A549 (cell line): ENCODE data around the gene FAM237A. TPM values are rescaled to one million over a fixed set of nuclear protein-coding genes. Genes with fewer than 3 reads are reported as not detected.

Experiments
- ATAC-seq, 2 experiments: fragments of 200-7000 bp in 1 of 2; fragments of >200 bp in 1 of 2; cut with Nextera tagmentation in 1 of 2; cut with Tn5 transposase in 1 of 2; 3 replicates each; pipeline versions ENCODE4 v1.8.0 to v1.9.1; 2018 to 2020; ENCODE audit warnings: mild to moderate bottlenecking in 1 of 2, moderate library complexity in 1 of 2
- CTCF ChIA-PET: fragments of 300-600 bp; sonication (Branson Sonifier 250); formaldehyde crosslinking; extraction: SDS; loops from one replicate; lab custom pipeline; 2021; ENCODE audit warnings: antibody characterized with exemption, inconsistent platforms; lab: Yijun Ruan, JAX
- POLR2A ChIA-PET: fragments of 350-600 bp; formaldehyde crosslinking; extraction: SDS; loops from one replicate; lab custom pipeline; 2021; ENCODE audit warnings: antibody characterized with exemption, inconsistent platforms; lab: Yijun Ruan, JAX
- DNase-seq, 2 experiments: peaks; one replicate each; pipeline versions ENCODE4 v3.0.0 to v3.0.0-alpha.2; 2011 to 2016; ENCODE audit warnings: low read depth in 1 of 2, low spot score in 1 of 2
- FAIRE-seq: peaks from 2 replicates; lab custom pipeline; 2011; peaks lifted over from hg19 to GRCh38; lab: Jason Lieb, UNC
- H3K27ac ChIP-seq, 2 experiments: fragments of >200 bp; sonication (Bioruptor Twin); formaldehyde crosslinking; 3 replicates each; pipeline ENCODE4 v1.5.1; 2016 to 2017
- H3K4me1 ChIP-seq: fragments of >200 bp; sonication (Bioruptor Twin); formaldehyde crosslinking; 3 replicates; pipeline ENCODE4 v1.6.1; 2016
- H3K4me2 ChIP-seq: fragments of >200 bp; sonication (Bioruptor Twin); formaldehyde crosslinking; 3 replicates; pipeline ENCODE4 v1.6.1; 2016
- H3K4me3 ChIP-seq: fragments of >200 bp; sonication (Bioruptor Twin); formaldehyde crosslinking; 3 replicates; pipeline ENCODE4 v1.5.1; 2016
- H3K9me3 ChIP-seq: fragments of >200 bp; sonication (Bioruptor Twin); formaldehyde crosslinking; 3 replicates; pipeline ENCODE4 v1.6.1; 2016
- ESRRA ChIP-seq: fragments of 150-350 bp; IDR thresholded peaks from 2 replicates; pipeline ENCODE4 v1.6.1; 2014; ENCODE audit warnings: mild to moderate bottlenecking, low read length, borderline replicate concordance
- FOXS1 ChIP-seq: fragments of 250-450 bp; sonication (Bioruptor Pico); IDR thresholded peaks from 2 replicates; pipeline ENCODE4 v1.5.0; 2020; ENCODE audit warnings: mild to moderate bottlenecking, moderate library complexity
- HOXA7 ChIP-seq: fragments of 250-450 bp; sonication (Bioruptor Pico); IDR thresholded peaks from 2 replicates; pipeline ENCODE4 v1.5.0; 2020; ENCODE audit warnings: mild to moderate bottlenecking, moderate library complexity
- JUNB ChIP-seq: fragments of >200 bp; sonication (Bioruptor Twin); formaldehyde crosslinking; IDR thresholded peaks from 2 replicates; pipeline ENCODE4 v1.6.1; 2016
- KDM1A ChIP-seq: fragments of 200-600 bp; sonication (generic); IDR thresholded peaks from 2 replicates; pipeline ENCODE4 v1.6.1; 2016; ENCODE audit warnings: low read depth, mild to moderate bottlenecking
- POLR2A ChIP-seq: IDR thresholded peaks from 2 replicates; pipeline ENCODE4 v1.6.1; 2012; ENCODE audit warnings: mild to moderate bottlenecking, low read length
- POLR2AphosphoS2 ChIP-seq: conservative IDR thresholded peaks from 2 replicates; pipeline ENCODE4 v1.6.1; 2012; ENCODE audit warnings: low read length, improper control_type of control experiment, inconsistent platforms
- SREBF2 ChIP-seq: fragments of 450-650 bp; IDR thresholded peaks from 2 replicates; pipeline ENCODE4 v1.6.1; 2014; ENCODE audit warnings: mild to moderate bottlenecking, moderate library complexity
- TP53 ChIP-seq: fragments of 250-450 bp; sonication (Bioruptor Pico); IDR thresholded peaks from 2 replicates; pipeline ENCODE4 v1.5.0; 2021; ENCODE audit warnings: mild to moderate bottlenecking, moderate library complexity
- WGBS: methylation state at CpG from one replicate; pipeline ENCODE4 v1.1.6; 2017; ENCODE audit errors: missing lambda C conversion rate; 5-methylcytosine and 5-hydroxymethylcytosine counted together
- polyA minus RNA-seq: library from RNA; depleted of rRNA, polyadenylated mRNA; stranded (reverse); fragments of >200 nt; gene quantifications from 2 replicates; pipeline ENCODE4 v1.2.3, GENCODE V29; 2011; rRNA and poly(A)+ RNA removed
- polyA plus RNA-seq, 4 experiments: library from polyadenylated mRNA; depleted of rRNA in 3 of 4; stranded (reverse); fragments of >200 nt; fragmentation: RNase III in 1 of 4; extraction: RNeasy Plus Mini Kit Qiagen cat#74134 plus additional on column Dnase treatment in 1 of 4; gene quantifications; 2 replicates in 3 of 4; 3 replicates in 1 of 4; pipeline ENCODE4 v1.2.3, GENCODE V29; 2011 to 2017
- TF ChIP-seq, protein P1 (sequence below): fragments of 200-600 bp; sonication (generic); IDR thresholded peaks from 2 replicates; pipeline ENCODE4 v1.6.1; 2016; ENCODE audit warnings: antibody characterized with exemption, mild to moderate bottlenecking, moderate library complexity
- TF ChIP-seq, protein P2 (sequence below): fragments of >200 bp; sonication (Bioruptor Twin); formaldehyde crosslinking; IDR thresholded peaks from 2 replicates; pipeline ENCODE4 v1.6.1; 2016
- TF ChIP-seq, protein P3 (sequence below): fragments of >200 bp; sonication (Bioruptor Twin); formaldehyde crosslinking; IDR thresholded peaks from 3 replicates; pipeline ENCODE4 v1.5.1; 2016
- TF ChIP-seq, protein P4 (sequence below): fragments of >200 bp; sonication (Bioruptor Twin); formaldehyde crosslinking; IDR thresholded peaks from 3 replicates; pipeline ENCODE4 v1.6.1; 2016

FAM237A gene
- polyA plus RNA-seq (2011; rRNA removed) (not detected in 2 replicates), polyA plus RNA-seq (2017; fragmentation: RNase III; extraction: RNeasy Plus Mini Kit Qiagen cat#74134 plus additional on column Dnase treatment) (not detected in 3 replicates), polyA minus RNA-seq (not detected in 2 replicates)
- not detected in 2 replicates for polyA plus RNA-seq (2012; cell fraction: cytosol; rRNA removed)
- polyA plus RNA-seq (2012; cell fraction: nucleus; rRNA removed) = not detected in 2 replicates

DNA sequence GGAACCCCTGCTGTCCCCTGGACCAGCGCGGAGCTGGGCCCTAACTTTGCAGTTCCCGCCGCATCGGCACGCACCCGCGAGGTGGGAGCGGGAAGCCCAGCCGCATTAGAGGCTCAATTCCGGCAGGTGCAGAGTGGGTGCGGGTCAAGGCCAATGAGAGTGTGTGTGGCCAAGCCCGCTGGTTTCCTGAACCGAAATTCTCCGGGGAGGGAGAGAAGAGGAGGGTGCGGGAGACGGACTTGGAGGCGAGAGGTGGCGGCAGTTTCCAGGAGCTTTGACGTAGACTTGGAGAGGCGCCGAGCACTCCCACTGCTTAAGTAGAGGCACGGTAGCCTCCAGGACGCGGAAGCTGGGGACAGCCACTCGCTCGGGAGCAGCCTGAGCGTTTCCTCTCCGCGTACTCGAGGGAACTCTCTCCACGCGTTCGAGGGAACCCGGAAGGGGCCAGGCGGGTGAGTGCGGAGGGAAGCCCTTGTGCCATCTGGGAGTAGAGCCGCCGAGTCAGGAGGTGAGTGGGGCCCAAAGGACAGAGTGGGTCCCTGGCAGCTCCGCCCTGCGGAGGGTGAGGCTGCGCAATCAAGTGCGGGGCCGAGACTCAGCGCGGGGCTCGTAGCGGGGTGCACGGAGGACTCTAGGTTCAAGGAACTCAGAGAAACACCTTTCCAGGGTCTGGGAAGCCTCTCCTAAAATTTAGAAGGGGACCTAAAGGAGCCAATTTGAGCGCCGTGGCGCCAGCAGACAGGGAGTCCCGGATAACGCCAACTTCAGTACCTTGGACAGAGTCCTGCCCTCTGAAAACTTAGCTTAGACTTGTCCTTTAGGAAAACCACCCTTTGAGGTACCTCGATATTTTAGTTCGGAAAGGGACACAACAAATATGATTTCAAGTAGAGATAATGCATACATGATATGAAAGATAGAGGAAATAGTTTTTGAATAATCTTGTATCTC is at the start of gene FAM237A:
TSS of gene FAM237A (plus strand) at position 413 of the 951 bp plus-strand sequence. CDS start 1,750 bp downstream, outside the sequence.
- H3K4me1 ChIP-seq = no peaks in the 10 kb centered on the region
- WGBS = 57% methylated on average over 47 of the region's 56 CpGs
- no peak for FAIRE-seq
- no peak within 1 kb of the TSS for H3K4me3 ChIP-seq
- peak in 1 of 2 experiments; percentile 19 for DNase-seq
- CTCF ChIA-PET = no interaction called here
- POLR2A ChIA-PET = no interaction called here
- H3K27ac ChIP-seq = no peak within 1 kb of the TSS
- H3K9me3 ChIP-seq = no peaks in the 10 kb centered on the region; the same call in 2 of the 3 replicates
- no peak within 1 kb of the TSS for H3K4me2 ChIP-seq
- peak; percentile 52 to 54; a peak in 3 of 6 replicates for ATAC-seq
- TF ChIP-seq, protein P1, sequence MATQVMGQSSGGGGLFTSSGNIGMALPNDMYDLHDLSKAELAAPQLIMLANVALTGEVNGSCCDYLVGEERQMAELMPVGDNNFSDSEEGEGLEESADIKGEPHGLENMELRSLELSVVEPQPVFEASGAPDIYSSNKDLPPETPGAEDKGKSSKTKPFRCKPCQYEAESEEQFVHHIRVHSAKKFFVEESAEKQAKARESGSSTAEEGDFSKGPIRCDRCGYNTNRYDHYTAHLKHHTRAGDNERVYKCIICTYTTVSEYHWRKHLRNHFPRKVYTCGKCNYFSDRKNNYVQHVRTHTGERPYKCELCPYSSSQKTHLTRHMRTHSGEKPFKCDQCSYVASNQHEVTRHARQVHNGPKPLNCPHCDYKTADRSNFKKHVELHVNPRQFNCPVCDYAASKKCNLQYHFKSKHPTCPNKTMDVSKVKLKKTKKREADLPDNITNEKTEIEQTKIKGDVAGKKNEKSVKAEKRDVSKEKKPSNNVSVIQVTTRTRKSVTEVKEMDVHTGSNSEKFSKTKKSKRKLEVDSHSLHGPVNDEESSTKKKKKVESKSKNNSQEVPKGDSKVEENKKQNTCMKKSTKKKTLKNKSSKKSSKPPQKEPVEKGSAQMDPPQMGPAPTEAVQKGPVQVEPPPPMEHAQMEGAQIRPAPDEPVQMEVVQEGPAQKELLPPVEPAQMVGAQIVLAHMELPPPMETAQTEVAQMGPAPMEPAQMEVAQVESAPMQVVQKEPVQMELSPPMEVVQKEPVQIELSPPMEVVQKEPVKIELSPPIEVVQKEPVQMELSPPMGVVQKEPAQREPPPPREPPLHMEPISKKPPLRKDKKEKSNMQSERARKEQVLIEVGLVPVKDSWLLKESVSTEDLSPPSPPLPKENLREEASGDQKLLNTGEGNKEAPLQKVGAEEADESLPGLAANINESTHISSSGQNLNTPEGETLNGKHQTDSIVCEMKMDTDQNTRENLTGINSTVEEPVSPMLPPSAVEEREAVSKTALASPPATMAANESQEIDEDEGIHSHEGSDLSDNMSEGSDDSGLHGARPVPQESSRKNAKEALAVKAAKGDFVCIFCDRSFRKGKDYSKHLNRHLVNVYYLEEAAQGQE = peak; percentile 93
- TF ChIP-seq, protein P2, sequence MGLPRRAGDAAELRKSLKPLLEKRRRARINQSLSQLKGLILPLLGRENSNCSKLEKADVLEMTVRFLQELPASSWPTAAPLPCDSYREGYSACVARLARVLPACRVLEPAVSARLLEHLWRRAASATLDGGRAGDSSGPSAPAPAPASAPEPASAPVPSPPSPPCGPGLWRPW = no peak
- TF ChIP-seq TP53 (CRISPR knock-in tag) = no peak
- TF ChIP-seq, protein P3, sequence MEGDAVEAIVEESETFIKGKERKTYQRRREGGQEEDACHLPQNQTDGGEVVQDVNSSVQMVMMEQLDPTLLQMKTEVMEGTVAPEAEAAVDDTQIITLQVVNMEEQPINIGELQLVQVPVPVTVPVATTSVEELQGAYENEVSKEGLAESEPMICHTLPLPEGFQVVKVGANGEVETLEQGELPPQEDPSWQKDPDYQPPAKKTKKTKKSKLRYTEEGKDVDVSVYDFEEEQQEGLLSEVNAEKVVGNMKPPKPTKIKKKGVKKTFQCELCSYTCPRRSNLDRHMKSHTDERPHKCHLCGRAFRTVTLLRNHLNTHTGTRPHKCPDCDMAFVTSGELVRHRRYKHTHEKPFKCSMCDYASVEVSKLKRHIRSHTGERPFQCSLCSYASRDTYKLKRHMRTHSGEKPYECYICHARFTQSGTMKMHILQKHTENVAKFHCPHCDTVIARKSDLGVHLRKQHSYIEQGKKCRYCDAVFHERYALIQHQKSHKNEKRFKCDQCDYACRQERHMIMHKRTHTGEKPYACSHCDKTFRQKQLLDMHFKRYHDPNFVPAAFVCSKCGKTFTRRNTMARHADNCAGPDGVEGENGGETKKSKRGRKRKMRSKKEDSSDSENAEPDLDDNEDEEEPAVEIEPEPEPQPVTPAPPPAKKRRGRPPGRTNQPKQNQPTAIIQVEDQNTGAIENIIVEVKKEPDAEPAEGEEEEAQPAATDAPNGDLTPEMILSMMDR = no peak
- TF ChIP-seq POLR2A = no peak
- no peak for TF ChIP-seq ESRRA
- TF ChIP-seq SREBF2 = no peak
- no peak for TF ChIP-seq KDM1A

DNA sequence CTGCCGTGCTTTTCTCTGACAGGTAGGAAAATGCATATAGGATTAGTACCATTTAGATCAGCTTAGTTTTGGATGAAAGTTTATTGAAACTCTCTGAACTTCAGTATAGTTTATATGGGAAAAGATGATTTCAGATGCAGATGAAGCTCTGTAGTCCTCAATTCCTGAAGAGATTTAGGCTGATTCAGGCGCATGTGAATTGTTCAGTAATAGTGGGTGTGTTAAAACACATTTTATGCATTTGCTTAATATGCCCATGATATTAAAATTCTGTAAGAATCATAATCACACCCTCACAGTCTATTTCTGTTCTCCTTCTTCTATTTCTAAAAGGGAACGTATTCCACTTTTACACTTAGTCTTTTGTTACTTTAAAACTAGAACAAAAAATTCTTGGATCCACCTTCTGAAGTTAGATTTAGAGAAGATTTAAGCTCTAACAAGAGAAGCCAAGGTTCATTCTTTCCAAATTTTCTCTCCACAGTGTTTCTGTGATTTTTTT is 44.5 kb upstream of the FAM237A start:
- Histone ChIP-seq H3K4me1 (no peaks in the 10 kb centered on the region), H3K9me3 (no peaks in the 10 kb centered on the region), H3K4me3 (no peak overlapping the region), H3K4me2 (no peak overlapping the region), H3K27ac (no peak overlapping the region)
- no peak for DNase-seq
- WGBS = 85% methylated on average over 3 of the region's 3 CpGs
- TF ChIP-seq, protein P4, sequence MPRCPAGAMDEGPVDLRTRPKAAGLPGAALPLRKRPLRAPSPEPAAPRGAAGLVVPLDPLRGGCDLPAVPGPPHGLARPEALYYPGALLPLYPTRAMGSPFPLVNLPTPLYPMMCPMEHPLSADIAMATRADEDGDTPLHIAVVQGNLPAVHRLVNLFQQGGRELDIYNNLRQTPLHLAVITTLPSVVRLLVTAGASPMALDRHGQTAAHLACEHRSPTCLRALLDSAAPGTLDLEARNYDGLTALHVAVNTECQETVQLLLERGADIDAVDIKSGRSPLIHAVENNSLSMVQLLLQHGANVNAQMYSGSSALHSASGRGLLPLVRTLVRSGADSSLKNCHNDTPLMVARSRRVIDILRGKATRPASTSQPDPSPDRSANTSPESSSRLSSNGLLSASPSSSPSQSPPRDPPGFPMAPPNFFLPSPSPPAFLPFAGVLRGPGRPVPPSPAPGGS = no peak
- TF ChIP-seq FOXS1 (CRISPR knock-in tag) (no peak), JUNB (no peak), HOXA7 (CRISPR knock-in tag) (no peak), SREBF2 (no peak), POLR2AphosphoS2 (no peak)
- CTCF ChIA-PET = no interaction called here
- POLR2A ChIA-PET = no interaction called here
- FAIRE-seq = no peak
- no peak for ATAC-seq
